Measurements from ENCODE around the gene CD99L2.
"Not testable (repeated sequence)": the region's sequence is repeated elsewhere in the genome, so short reads cannot be mapped to it uniquely, and the experiment has no call there.

The CD99L2 gene

DNA sequence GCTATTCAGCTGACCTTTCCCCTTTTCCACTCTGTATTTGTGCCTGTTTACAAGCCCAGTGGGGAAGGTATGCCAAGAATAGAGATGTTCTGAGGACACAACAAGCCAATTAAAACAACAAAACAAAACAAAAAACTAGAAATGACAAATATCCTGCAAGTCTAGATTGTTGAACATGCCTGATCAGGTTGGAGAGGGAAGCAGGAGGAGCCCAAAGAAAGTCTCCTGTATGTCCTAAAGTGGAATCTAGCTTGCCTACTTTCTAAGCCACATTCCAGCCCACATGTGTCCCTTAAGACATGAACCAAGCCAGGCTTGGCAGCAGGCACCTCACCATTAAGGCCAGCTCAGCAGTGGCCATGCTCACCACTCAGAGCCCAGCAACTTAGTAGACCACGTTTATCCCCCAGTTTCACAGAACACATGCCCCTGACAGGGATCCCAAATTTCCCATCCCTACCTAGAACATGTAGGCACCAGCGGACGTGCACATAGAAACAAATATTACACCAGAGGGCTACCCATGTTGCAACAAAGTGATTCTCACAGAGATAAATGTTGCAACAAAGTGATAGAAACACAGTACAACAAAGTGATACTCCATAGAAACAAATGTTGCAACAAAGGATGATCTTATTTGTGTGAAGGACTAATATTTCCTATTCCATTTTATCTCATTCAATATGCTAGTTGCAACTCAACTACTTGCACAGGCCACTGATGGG lies 48.3 kb downstream of the CD99L2 start:
- no peak for DNase-seq

DNA sequence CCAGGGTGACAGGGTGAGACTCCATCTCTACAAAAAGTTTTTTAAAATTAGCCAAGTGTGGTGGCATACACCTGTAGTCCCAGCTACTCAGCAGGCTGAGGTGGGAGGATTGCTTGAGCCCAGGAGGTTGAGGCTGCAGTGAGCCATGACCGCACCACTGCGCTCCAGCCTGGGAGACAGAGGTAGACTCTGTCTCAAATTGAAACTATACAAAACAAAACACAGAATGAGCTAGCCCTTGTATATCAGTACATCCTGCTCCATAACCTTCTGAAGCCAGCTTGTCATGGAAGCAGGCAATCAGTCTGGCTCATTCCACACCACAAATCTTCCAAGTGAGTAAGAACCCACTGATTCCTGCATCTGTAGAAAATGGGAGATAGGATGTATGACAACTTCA lies 49.0 kb downstream of the CD99L2 start:
- DNase-seq = no peak

GRCh38 chrX:150848914-150849365 lies 49.5 kb downstream of the CD99L2 start:
- DNase-seq = no peak

DNA sequence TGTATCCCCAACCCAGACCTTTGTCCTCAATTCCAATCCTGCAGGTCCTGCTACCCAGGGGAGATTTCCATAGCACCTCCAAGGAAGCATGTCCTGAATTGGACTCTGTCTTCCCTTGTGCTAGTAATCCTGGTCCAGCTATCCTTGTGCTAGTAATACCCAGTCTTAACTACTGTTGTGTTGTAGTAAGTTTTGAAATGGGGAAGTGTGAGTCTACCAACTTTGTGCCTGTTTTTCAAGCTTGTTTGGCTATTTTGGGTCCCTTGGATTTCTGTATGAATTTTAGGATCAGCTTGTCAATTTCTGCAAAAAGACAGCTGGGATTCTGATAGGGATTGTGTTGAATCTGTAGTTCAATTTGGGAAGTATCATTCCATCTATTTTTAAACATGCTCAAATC lies 51.4 kb downstream of the CD99L2 start:
- no peak for DNase-seq

GRCh38 chrX:150846130-150846529 lies 52.3 kb downstream of the CD99L2 start:
- no peak for DNase-seq

GRCh38 chrX:150845091-150845490 lies 53.4 kb downstream of the CD99L2 start:
- DNase-seq = no peak

DNA sequence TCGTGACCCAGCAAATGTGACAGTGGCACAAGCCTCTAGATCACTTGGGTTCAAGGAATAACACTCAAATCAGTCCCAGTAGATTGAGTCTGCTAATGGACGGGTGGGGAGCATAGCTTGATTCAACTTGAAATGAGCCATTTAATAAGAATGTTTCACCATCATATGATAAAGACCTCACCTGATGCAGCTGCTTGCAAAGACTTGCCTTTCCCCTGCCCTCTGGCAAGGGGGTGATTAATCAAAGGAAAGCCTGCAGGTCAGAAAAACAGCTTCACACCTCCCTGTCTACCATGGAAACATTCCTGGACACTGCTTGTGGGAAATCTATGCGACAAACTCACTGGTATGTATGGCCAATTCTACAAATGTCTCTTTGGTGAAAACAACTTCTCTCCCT lies 54.5 kb downstream of the CD99L2 start:
- no peak for DNase-seq

DNA sequence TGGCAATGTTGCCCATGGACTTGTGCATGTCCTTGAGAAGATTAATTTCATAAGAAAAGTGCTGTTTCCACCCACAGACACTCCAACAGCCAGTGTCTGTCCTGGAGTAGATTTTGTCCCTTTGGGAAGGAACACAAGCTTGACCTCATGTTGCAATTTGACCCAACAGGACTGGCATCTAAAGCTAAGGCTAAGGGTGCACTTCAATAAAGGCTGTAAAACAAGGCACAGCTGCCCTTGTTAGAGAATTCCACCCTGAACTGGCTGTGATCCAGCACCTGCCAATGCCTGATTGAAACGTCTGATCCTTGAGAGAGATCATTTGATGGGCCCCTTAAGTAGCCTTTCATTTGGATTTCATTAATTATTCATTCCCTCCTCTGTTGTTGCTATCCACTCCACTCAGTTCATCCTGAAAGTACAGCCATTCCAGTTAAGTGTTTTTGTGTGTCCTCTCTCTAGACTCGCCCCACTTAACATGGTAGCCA lies 56.2 kb downstream of the CD99L2 start:
- no peak for DNase-seq

DNA sequence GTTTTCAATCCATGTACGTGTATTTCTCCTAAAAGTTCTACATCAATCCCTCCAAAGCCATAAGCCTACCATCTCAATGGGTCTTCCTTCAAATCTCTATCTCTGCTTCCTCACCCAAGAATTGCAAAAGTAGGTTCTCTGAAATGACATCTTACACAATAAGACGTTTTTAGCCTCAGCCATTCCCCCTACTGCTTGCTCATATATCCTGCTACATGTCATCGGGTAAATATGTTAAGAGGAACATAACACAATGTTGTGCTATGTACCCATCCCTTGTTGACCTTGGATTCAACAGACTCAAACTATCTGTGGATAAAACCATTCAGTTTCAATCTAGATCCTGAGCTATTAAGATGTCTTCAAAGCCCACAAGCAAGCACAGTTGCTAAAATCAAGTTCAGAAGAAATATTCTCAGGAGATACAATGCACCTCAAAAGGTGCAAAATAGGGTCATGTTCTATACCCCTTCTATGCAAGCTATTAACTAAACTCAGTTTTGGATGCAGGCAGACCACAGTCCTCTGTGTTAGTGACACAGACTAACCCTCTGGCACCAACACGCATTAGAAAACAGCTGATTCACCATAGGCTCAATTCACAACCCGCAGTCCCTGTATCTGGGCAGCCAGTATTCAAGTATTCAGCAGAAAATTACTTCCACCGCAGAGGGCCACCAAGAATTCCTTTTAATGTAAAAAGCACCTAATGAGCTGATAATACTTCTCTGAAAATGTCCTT lies 56.8 kb downstream of the CD99L2 start:
- DNase-seq = peak; percentile 5

- no peak for DNase-seq
Measured at GRCh38 chrX:150837845-150838244, 60.6 kb downstream of the CD99L2 start.

DNA sequence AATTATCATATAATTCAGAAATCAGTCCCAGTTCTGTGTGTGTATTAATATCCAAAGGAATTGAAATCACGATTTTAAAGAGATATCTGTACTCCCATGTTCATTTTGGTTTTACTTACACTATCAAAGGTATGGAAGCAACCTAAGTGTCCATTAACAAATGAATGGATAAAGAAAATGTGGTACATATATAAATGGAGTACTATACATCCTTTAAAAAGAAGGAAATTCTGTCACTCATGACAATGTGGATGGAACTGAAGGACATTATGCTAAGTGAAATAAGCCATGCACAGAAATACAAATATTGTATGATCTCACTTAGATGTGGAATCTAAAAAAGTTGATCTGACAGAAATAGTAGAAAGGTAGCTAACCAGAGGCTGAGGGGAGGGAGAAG lies 63.8 kb downstream of the CD99L2 start:
- no peak for DNase-seq

DNA sequence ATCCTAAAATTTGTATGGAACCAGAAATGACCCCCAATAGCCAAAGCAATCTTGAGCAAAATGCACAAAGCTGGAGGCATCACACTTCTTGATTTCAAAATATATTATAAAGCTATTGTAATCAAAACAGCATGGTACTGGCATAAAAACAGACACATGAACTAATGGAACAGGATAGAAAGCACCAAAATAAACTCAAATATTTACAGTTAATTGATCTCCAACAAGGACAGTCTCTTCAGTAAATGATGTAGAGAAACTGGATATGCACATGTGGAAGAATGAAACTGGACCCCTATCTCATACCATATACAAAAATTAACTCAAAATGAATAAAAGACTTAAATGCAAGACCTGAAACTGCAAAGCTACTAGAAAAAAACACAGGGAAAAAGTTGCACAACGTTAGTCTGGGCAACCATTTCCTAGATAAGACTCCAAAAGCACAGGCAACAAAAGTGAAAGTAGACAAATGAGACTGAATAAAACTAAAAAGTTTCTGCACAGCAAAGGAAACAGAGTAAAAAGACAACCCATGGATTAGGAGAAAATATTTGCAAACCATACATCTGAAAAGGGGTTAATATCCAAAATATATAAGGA lies 64.9 kb downstream of the CD99L2 start:
- no peak for DNase-seq

DNA sequence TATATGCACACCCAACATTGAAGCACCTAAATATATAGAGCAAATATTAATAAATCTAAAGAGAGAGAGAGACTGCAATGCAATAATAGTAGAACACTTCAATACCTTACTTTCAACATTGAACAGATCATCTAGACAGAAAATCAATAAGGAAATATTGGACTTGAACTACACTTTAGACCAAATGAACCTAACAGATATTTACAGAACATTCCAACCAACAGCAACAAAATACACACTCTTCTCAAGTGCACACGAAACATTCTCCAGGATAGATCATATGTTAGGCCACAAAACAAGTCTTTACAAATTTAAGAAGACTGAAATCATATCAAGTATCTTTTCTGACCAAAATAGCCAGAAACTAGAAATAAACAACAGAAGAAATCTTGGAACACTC lies 66.6 kb downstream of the CD99L2 start:
- no peak for DNase-seq

GRCh38 chrX:150828785-150829184 lies 69.7 kb downstream of the CD99L2 start:
- DNase-seq = no peak

GRCh38 chrX:150824352-150824751 lies 74.1 kb downstream of the CD99L2 start:
- not testable (repeated sequence) for DNase-seq

DNA sequence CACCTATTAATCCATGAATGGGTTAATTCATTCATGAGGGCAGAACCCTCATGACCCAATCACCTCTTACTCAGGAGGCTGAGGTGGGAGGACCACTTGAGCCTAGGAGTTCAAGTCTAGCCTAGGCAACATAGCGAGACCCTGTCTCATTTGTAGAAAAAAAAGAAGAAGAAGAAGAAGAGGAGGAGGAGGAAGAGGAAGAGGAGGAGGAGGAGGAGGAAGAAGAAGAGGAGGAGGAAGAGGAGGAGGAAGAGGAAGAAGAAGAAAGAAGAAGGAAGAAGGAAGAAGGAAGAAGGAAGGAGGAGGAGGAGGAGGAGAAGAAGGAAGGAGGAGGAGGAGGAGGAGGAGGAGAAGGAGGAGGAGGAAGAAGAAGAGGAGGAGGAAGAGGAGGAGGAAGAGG lies 74.6 kb downstream of the CD99L2 start:
- not testable (repeated sequence) for DNase-seq

DNA sequence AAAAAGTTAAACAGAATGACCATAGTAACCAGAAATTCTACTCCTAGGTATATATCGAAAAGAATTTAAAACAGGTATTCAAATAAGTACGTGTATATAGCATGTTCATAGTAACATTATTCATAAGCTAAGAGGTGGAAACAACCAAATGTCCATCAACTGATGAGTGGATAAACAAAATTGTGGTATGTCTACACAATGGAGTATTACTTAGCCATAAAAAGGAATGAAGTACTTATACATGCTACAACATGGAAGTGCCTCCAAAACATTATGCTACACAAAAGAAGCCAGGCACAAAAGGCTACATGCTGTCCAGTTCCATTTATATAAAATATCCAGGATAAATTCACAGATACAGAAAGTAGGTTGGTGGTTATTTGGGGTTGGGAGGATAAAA lies 76.5 kb downstream of the CD99L2 start:
- DNase-seq = no peak

DNA sequence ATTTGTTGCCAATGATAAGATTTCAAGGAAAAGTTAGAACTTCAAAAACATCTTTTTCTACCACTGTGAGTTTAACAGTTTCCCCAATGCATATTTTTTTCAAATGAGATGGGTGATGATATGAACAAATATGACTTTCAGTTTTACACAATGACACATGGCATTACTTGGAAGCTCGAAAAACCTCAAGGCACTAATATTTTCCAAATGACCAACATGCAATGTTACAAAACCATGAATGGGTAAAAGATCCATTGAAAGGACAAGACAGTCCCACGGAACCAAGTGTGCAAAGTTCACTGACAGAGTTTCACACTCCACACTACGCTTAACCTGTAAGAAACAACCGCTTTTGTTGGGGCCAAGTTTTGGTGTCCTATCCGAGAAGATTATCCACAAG lies 84.5 kb downstream of the CD99L2 start:
- DNase-seq = no peak

DNA sequence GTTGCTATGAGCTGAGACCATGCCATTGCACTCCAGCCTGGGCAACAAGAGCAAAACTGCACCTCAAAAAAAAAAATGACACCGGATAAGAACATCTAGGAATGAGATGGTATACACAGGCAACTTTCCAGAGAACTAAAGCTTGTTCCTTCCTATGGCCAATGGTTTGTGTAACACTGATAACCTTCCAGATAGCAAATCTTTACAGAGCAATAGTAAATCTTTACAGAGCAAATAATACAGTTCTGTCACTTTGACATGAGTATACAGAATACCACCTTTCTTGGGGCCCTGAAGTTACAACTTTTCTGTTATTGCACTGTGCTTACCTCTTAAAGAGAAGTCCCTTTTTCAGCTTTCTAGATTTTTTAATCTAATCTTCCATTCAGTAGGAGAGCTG lies 91.6 kb downstream of the CD99L2 start:
- no peak for DNase-seq

GRCh38 chrX:150805736-150806135 lies 92.7 kb downstream of the CD99L2 start:
- no peak for DNase-seq

GRCh38 chrX:150792949-150793527 lies 105.4 kb downstream of the CD99L2 start:
- no peak for DNase-seq

DNA sequence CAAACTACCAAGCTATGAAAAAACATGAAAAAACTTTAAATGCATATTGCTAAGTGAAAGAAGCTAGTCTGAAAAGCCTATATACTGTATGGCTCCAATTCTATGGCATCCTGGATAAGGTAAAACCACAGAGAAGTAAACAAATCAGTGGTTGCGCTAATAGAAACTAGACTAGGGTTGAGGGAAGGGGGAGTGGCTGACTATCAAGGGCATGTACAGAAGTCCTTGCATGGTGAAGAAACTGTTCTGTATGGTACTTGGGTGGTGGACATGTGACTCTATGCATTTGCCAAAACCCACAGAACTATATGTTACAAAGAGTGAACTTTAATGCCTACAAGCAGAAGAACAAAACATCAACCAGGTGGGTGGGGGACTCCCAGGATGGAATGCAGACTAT lies 108.4 kb downstream of the CD99L2 start:
- no peak for DNase-seq

GRCh38 chrX:150781677-150782076 lies 116.8 kb downstream of the CD99L2 start:
- no peak for DNase-seq

GRCh38 chrX:150779385-150779784 lies 119.1 kb downstream of the CD99L2 start:
- DNase-seq = no peak

All from fibroblast of skin of right quadriceps (primary cell).